HL-60 (cell line): ENCODE results near the gene EEF1AKMT1.

Experiments used
- DNase-seq, 2 experiments: peaks; one replicate each; pipeline ENCODE4 v3.0.0-alpha.2; 2010 to 2020; ENCODE audit warnings: low read depth in 1 of 2, low spot score in 1 of 2
- H3K27ac ChIP-seq: fragments of 250-450 bp; sonication (Bioruptor Pico); replicated peaks from 2 replicates; pipeline ENCODE4 v1.5.1; 2020; ENCODE audit warnings: mild to moderate bottlenecking, moderate library complexity
- H3K27me3 ChIP-seq: fragments of 250-450 bp; sonication (Bioruptor Pico); 2 replicates; pipeline ENCODE4 v1.5.1; 2021; ENCODE audit warnings: mild to moderate bottlenecking, moderate library complexity; ENCODE audit not compliant: insufficient read depth, poor library complexity, severe bottlenecking
- H3K4me3 ChIP-seq: replicated peaks from 2 replicates; pipeline ENCODE4 v1.5.1; 2011; ENCODE audit warnings: mild to moderate bottlenecking, control low read depth, low read length; ENCODE audit not compliant: insufficient read depth
- CTCF ChIP-seq: IDR thresholded peaks from one replicate; pipeline ENCODE4 v1.5.1; 2011; ENCODE audit warnings: low read length, control low read depth, inconsistent platforms; ENCODE audit not compliant: insufficient read depth
- GABPA ChIP-seq: IDR thresholded peaks from 2 replicates; pipeline ENCODE4 v1.6.1; 2012; ENCODE audit warnings: low read depth
- POLR2AphosphoS5 ChIP-seq: IDR thresholded peaks from 2 replicates; pipeline ENCODE4 v1.6.1; 2012; ENCODE audit warnings: low read depth
- REST ChIP-seq: IDR thresholded peaks from 2 replicates; pipeline ENCODE4 v1.6.1; 2012; ENCODE audit warnings: low read depth; ENCODE audit not compliant: insufficient replicate concordance
- SPI1 ChIP-seq: IDR thresholded peaks from 2 replicates; pipeline ENCODE4 v1.6.1; 2012; ENCODE audit warnings: low read depth, mild to moderate bottlenecking, borderline replicate concordance

The EEF1AKMT1 gene

GRCh38 chr13:20799726-20800416 lies 26.1 kb upstream of the EEF1AKMT1 start:
- no peak overlapping the region for H3K4me3 ChIP-seq
- no peak for DNase-seq
- TF ChIP-seq POLR2AphosphoS5: no peak
- TF ChIP-seq SPI1: no peak
- no peak for TF ChIP-seq CTCF
- no peak for TF ChIP-seq REST
- no peak for TF ChIP-seq GABPA

GRCh38 chr13:20798027-20798426 lies 24.3 kb upstream of the EEF1AKMT1 start:
- DNase-seq: no peak
- H3K27ac ChIP-seq: no peak overlapping the region
- H3K27me3 ChIP-seq: no peaks in the 10 kb centered on the region
- H3K4me3 ChIP-seq: no peak overlapping the region
- TF ChIP-seq GABPA (no peak), SPI1 (no peak), CTCF (no peak), POLR2AphosphoS5 (no peak), REST (no peak)

More at GRCh38 chr13:20799726-20800416, 26.1 kb upstream of the EEF1AKMT1 start:
- H3K27me3 ChIP-seq: no peaks in the 10 kb centered on the region
- H3K27ac ChIP-seq: no peak overlapping the region

GRCh38 chr13:20796791-20797508 lies 23.2 kb upstream of the EEF1AKMT1 start:
- no peak overlapping the region for H3K4me3 ChIP-seq
- TF ChIP-seq GABPA (no peak), SPI1 (peak; percentile 43; the same call in 1 of the 2 replicates)
- H3K27ac ChIP-seq: no peak overlapping the region
- H3K27me3 ChIP-seq: no peaks in the 10 kb centered on the region
- no peak for DNase-seq

- no peak overlapping the region for H3K27ac ChIP-seq
- no peak overlapping the region for H3K4me3 ChIP-seq
- no peak for TF ChIP-seq CTCF
- TF ChIP-seq POLR2AphosphoS5: no peak
- TF ChIP-seq SPI1: no peak
- TF ChIP-seq REST: no peak
- no peak for TF ChIP-seq GABPA
- DNase-seq: no peak
- H3K27me3 ChIP-seq: no peaks in the 10 kb centered on the region
Observed at GRCh38 chr13:20789665-20790064, 15.9 kb upstream of the EEF1AKMT1 start.
